GM18505 (cell line): ENCODE data around the gene ADAMTS2.

Source experiments
- ATAC-seq: cut with Tn5 transposase; IDR thresholded peaks from one replicate; pipeline ENCODE4 v1.9.1; 2021; ENCODE audit not compliant: unreplicated experiment
- POLR2A ChIP-seq: IDR thresholded peaks from 4 replicates; pipeline ENCODE4 v1.6.1; 2011; ENCODE audit warnings: borderline replicate concordance; ENCODE audit not compliant: insufficient read depth, insufficient read length; ENCODE audit errors: extremely low read depth

The ADAMTS2 gene

DNA sequence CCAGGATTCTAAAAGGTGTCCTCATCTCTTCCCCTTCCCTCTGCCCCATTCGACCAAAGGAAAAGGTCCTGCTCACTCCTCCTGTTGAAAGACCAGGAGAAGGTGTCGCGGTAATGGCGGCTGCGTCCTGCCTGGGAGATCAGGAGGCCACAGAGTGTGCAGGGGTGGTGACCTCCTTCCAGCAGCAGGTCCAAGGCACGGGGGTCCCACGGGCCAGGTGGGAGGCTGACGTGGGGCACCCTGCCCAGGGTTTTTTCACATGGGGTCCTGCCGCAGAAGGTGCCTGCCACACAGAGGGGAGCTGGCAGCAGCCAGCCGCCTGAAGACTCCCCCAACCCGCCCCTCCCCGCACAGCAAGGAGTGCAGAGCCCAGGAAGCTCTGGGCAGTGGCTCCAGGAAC lies 22.2 kb upstream of the ADAMTS2 start:
- ATAC-seq, result no peak
- TF ChIP-seq POLR2A, result no peak

DNA sequence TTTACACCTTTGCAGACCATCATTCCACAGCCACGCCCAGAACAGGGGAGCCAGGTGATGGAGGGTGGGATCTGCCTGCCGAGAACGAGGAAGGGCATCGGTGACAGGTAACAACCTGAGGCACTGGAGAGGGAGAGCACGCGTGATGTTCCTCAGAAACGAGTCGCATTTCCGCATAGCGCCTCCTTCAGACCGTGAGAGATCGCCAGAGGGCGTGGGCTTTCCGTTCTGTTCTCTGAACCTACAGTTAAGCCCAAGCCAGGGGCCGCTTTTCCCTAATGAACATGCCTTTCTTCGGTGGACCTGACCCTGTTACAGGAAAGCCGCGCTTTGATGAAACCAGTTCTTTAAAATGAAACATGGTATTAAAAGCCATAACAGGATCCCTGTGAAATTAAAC lies 17.1 kb upstream of the ADAMTS2 start:
- no peak for TF ChIP-seq POLR2A
- no peak for ATAC-seq

DNA sequence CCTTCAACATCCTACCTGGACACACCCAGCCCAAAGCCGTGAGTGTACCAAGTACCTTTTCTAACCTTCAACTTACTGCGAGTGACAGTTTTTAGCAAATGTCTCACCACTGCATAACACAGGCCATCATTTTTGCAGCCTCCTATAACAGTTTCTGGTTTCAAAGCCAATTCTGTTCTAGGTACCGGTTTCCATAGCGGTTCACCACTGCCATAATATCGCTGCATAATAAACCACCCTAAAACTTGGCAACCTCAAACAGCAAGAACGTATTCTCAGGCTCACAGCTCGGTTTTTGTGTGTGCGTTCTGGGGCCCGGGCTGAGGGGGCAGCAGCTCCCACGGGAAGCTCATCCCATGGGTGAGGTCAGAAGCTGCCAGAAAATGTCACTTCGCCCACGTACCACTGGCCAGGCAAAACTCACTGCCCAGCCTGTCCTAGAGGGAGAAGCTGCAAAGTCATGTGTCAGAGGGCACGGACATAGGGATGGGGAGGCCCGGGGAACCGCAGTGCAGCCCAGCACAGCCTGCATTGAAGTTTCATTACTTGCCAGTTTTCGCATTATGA lies 15.9 kb upstream of the ADAMTS2 start:
- no peak for ATAC-seq
- TF ChIP-seq POLR2A, result no peak

DNA sequence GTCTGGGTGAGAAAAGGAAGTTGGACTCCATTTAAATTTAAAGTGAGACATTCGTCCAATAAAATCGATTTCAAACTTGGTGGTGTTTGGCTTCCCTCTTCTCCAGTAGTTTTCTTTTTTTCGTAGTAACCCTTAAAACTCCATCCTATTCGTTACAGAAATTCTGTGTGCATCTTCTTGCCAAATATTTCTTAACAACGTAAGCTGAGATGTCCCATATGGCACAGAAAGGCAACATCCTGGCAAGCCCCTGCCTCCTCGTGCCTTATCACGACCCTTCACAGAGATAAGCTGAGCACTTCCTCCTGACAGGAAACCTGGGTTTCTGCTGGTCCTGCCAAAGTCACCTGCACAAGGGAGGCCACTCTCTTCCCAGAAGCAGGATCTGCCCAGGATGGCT lies 11.8 kb upstream of the ADAMTS2 start:
- ATAC-seq, result no peak
- no peak for TF ChIP-seq POLR2A

- ATAC-seq, result no peak
Measured at GRCh38 chr5:179355976-179356974, 11.0 kb upstream of the ADAMTS2 start.

GRCh38 chr5:179354305-179354882 lies 9.1 kb upstream of the ADAMTS2 start:
- no peak for ATAC-seq

More at GRCh38 chr5:179355976-179356974, 11.0 kb upstream of the ADAMTS2 start:
- no peak for TF ChIP-seq POLR2A

GRCh38 chr5:179348843-179349242 lies 3.6 kb upstream of the ADAMTS2 start:
- no peak for ATAC-seq
- no peak for TF ChIP-seq POLR2A

More at GRCh38 chr5:179354305-179354882, 9.1 kb upstream of the ADAMTS2 start:
- no peak for TF ChIP-seq POLR2A

GRCh38 chr5:179348011-179348530 lies 2.8 kb upstream of the ADAMTS2 start:
- no peak for ATAC-seq
- no peak for TF ChIP-seq POLR2A

DNA sequence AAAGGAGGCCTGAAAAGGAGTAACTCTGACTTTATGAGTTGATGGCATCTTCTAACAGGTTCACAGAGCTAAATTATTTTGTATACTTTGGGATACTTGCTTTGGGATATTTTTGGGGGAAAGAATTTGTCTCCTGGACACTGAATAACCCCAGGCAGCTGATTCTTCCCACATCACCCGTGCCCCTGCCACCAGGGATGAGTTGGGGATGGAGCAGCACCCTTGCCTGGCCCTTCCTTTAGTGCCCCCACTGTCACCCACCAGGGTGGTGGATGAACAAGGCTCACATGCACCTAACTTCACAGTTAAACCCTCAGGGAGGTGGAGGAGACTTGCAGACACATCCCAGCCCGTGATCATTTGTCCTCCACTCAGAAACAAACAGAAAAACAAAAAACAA lies 2.3 kb upstream of the ADAMTS2 start:
- TF ChIP-seq POLR2A, result no peak
- ATAC-seq, result no peak

GRCh38 chr5:179346875-179347274 lies 1.6 kb upstream of the ADAMTS2 start:
- no peak for ATAC-seq
- no peak for TF ChIP-seq POLR2A

- ATAC-seq, result no peak
Measured at GRCh38 chr5:179346401-179346800, 1.1 kb upstream of the ADAMTS2 start.

DNA sequence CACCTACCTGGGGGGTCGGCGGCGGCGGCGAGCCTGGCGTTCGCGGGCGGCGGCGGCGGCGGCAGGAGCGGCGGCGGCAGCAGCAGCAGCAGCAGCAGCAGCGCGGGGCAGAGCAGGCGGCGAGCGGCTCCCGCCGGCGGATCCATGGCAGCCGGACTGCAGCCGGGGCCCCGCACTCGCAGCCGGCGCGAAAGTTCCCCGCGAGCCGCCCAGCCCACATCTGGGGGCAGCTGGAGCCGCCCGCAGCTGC lies 153 bp downstream of the ADAMTS2 start:
- ATAC-seq, result no peak
- no peak for TF ChIP-seq POLR2A

More at GRCh38 chr5:179346401-179346800, 1.1 kb upstream of the ADAMTS2 start:
- TF ChIP-seq POLR2A, result no peak

- TF ChIP-seq POLR2A, result no peak
- ATAC-seq, result no peak
Measured at GRCh38 chr5:179344431-179345182, 654 bp downstream of the ADAMTS2 start.
